ENCODE results near the gene CTNNBL1.

DNA sequence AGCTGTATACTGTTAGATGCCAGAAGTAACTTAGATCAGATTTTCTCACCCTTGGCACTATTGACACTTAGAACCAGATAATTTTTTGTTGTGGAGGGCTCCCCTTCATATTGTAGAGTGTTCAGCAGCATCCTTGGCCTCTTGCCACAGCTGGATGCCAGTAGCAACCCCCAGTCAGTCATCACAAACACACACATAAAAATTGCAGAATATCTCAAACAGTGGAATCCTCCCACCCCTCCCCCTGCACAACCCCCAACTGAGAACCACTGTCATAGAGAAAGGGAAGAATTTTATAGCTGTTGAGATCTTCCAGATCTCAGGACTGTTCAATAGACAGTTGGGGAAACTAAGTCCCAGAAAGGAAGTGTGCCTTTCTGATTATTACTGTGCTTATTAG, 127.9 kb downstream of the CTNNBL1 start:
- TF ChIP-seq, protein P1, sequence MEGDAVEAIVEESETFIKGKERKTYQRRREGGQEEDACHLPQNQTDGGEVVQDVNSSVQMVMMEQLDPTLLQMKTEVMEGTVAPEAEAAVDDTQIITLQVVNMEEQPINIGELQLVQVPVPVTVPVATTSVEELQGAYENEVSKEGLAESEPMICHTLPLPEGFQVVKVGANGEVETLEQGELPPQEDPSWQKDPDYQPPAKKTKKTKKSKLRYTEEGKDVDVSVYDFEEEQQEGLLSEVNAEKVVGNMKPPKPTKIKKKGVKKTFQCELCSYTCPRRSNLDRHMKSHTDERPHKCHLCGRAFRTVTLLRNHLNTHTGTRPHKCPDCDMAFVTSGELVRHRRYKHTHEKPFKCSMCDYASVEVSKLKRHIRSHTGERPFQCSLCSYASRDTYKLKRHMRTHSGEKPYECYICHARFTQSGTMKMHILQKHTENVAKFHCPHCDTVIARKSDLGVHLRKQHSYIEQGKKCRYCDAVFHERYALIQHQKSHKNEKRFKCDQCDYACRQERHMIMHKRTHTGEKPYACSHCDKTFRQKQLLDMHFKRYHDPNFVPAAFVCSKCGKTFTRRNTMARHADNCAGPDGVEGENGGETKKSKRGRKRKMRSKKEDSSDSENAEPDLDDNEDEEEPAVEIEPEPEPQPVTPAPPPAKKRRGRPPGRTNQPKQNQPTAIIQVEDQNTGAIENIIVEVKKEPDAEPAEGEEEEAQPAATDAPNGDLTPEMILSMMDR (IDR thresholded peaks at IDR 0.05; ENCODE audit: poor library complexity), result no peak
- no peak for TF ChIP-seq EZH2 (IDR thresholded peaks at IDR 0.05; ENCODE audit: borderline replicate concordance)

Data from hepatocyte (in vitro differentiated cells).